Islet of Langerhans (tissue), 1 donor: ENCODE results near the gene FOXO3.

Experiments
- FAIRE-seq: peaks from one replicate; lab custom pipeline; 2011; peaks lifted over from hg19 to GRCh38; lab: Jason Lieb, UNC

Gene FOXO3

DNA sequence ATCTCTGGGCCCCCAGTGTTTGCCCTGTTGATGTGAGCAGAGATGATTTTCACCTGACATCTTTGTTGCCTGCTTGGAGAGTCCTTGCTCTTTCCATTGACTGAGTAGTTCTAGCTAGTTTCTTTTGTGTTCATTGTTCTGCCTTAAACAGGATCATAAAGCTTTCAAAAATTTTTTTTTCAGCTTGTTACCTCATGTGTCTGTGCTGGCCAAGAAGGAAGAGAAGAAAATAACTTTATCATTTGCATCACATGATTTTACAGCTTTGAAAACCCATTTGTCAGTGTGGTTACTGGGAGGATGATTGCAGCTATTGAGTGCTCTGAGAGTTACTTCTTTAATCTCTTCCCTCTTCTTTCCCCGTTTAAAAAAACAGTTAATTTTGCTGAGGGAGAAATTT, 16.0 kb downstream of the FOXO3 start:
- no peak for FAIRE-seq

DNA sequence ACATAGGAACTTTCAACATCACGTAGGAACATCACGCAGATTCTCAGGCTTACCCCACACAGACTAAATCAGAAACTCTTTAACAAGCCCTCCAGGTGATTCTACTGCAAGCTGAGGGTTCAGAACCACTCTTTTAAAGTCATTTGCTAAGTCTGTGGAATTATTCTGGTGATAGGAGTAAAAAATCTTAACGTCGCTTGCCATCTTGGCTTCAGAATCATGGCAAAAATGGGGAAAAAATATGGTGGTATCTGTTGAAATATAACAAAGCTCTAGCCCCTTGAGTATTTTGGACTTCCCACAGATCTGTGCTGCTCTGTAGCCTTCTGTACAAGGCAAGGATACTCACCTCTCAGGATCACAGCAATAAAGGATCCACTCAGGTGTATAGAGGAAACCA, 17.4 kb downstream of the FOXO3 start:
- FAIRE-seq: no peak

- no peak for FAIRE-seq
These were observed 18.0 kb downstream of the FOXO3 start for GRCh38 chr6:108578595-108579327.

DNA sequence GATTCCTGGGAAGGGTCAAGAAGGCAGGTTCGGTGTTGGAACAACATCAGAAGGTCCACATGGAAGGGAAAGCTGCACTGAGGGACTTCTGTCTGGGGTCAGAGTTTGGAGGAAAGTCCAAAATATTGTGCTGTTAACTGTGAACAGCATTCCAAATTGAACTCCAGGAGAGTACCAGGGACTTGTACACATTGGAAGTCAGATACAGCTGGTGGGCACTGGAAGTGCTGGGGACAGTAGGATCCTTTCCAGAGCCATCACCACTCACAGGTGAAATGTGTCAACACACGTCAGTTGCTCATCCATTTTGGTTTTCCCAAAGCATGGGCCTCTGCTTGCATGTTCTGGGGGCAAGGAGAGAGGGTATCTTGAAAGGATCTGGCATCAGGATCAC, 18.6 kb downstream of the FOXO3 start:
- no peak for FAIRE-seq

- FAIRE-seq: no peak
These were observed 19.9 kb downstream of the FOXO3 start for GRCh38 chr6:108580646-108581045.

GRCh38 chr6:108581237-108581931, 20.7 kb downstream of the FOXO3 start:
- no peak for FAIRE-seq

GRCh38 chr6:108581932-108582475, 21.3 kb downstream of the FOXO3 start:
- FAIRE-seq: no peak

GRCh38 chr6:108582618-108583017, 21.9 kb downstream of the FOXO3 start:
- no peak for FAIRE-seq

- FAIRE-seq: no peak
These were observed 23.6 kb downstream of the FOXO3 start for GRCh38 chr6:108584323-108584722.

GRCh38 chr6:108585359-108585758, 24.6 kb downstream of the FOXO3 start:
- no peak for FAIRE-seq

- no peak for FAIRE-seq
These were observed 25.3 kb downstream of the FOXO3 start for GRCh38 chr6:108585921-108586536.

- no peak for FAIRE-seq
These were observed 26.7 kb downstream of the FOXO3 start for GRCh38 chr6:108587258-108588059.

DNA sequence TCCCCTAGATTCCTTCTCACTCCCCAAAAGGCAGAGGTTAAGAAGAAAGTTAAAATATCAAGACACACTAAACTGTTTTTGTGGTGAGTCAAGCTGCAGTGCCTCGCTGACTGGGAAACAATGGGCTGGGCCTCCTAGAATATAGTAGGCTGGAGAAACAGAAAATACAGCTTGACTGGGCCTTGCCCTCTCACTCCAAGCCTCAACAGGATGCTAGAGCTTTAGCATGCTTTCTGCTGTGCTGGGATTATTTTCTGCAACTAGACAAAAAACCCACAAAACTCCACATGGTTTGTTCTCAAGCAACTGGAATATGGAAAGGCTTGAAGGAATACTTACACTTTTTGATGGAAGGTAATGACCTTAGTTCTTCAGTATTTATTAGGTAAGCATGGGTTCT, 27.9 kb downstream of the FOXO3 start:
- FAIRE-seq: no peak

DNA sequence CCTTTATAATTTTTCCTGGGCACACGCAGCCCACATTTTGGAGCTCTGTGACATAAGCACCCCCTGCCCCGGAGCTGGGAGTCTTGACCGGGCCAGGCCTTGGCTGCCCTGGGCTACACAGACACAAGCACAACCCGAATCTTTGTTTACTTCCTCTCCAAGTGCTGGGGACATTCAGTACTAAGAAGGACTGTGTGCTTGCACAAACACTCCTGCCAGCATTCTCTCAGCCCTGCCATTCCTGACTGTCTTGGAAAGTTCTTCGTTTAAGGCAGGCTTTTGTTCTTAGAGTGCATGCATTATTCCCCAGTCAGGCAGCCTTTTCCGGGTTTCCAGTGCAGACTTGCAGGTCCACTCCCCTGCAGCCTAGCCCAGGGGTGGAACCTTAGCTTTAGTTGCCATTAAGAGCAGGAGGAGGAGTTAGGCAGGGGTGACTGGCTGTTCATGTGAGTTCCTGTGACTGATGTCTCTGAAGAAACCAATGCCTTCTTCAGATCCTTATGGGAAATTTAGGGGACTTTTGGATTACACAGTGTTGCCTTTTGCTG, 28.6 kb downstream of the FOXO3 start:
- no peak for FAIRE-seq

GRCh38 chr6:108591040-108591816, 30.5 kb downstream of the FOXO3 start:
- no peak for FAIRE-seq

- no peak for FAIRE-seq
These were observed 31.9 kb downstream of the FOXO3 start for GRCh38 chr6:108592371-108593337.

DNA sequence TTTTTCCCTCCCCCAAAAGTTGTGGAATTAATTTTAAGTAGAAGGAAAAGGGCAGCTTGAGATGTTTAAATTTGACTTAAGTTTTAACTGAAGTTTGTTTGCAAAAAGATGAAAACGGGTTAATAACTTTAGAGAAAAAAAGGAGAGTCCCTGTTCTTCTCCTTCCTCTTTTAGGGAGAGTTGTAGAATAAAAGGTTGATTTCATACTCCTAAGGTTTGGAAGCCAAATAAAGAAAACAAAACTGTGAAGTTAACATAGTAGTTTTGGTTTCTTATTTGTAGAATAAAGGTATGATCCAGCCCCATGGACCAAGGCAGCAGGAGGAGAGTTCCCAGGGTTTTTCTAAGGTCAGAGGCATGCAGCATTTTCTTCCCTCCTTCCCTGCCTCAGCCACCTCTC, 33.4 kb downstream of the FOXO3 start:
- FAIRE-seq: no peak

- FAIRE-seq: no peak
These were observed 33.9 kb downstream of the FOXO3 start for GRCh38 chr6:108594640-108595039.

GRCh38 chr6:108596956-108597355, 36.2 kb downstream of the FOXO3 start:
- FAIRE-seq: no peak
